Stimulated activated CD8-positive, alpha-beta memory T cell treated with anti-CD3 and anti-CD28 coated beads, Interleukin-15, amount 100 ng/mL, for 24 hours (primary cell): Measurements from ENCODE around the gene STUB1.

Experiments used
- DNase-seq: peaks from one replicate; pipeline ENCODE4 v3.0.0-alpha.2; 2020; ENCODE audit warnings: low read depth

STUB1 gene

DNA sequence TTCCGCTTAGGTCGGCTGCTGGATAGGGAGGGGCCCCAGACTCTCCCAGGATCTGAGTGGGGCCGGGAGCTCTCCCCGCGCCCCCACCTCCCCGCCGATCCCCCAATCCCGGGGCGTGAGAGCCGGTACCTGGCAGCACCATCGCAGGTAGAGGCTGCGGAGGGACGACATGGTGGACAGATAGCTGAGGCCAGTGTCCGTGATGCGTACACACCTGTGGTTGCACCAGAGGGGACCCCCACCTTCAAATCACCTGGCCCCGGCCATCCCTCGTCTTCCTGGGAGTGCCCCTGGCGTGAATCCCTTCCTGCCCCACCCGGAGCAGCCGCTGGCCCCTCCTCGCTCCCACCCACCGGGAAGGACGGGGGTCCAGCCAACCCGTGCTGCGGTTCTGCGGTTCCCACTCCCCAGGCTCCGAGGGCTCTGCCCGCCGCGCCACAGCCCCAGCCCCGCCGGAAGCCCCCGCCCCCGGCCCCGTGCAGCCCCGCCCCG lies 14.7 kb downstream of the STUB1 start:
- DNase-seq = no peak

DNA sequence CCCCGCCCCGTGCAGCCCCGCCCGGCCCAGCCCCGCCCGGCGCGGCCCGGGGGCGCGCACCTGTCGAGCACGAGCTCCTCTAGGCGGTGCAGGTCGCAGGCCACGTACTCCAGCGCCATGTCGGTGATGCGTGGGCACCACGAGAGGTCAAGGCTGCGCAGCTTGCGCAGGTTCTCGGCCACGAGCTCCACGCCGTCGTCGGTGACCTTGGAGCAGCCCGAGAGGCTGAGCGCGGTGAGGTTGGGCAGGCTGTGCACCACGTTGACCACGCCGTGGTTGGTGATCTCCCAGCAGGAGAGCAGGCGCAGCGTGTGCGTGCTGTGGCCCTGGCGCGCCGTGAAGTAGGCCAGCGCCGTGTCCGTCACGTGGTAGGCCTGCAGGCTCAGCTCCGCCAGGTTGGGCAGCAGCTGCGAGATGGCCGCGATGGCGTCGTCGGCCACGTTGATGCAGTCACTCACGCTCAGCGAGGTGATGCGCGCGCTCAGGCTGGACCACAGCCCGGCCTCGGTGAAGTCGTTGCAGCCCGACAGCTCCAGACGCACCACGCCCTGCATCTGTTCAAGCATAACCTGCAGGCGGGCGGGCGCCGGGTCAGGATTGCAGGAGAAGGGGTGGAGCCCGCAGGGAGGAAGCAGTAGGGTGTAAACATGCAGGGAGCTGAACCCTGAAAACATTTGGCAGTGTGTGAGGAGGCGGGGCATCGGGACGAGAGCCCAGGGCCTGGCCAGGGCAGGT lies 15.3 kb downstream of the STUB1 start:
- no peak for DNase-seq

DNA sequence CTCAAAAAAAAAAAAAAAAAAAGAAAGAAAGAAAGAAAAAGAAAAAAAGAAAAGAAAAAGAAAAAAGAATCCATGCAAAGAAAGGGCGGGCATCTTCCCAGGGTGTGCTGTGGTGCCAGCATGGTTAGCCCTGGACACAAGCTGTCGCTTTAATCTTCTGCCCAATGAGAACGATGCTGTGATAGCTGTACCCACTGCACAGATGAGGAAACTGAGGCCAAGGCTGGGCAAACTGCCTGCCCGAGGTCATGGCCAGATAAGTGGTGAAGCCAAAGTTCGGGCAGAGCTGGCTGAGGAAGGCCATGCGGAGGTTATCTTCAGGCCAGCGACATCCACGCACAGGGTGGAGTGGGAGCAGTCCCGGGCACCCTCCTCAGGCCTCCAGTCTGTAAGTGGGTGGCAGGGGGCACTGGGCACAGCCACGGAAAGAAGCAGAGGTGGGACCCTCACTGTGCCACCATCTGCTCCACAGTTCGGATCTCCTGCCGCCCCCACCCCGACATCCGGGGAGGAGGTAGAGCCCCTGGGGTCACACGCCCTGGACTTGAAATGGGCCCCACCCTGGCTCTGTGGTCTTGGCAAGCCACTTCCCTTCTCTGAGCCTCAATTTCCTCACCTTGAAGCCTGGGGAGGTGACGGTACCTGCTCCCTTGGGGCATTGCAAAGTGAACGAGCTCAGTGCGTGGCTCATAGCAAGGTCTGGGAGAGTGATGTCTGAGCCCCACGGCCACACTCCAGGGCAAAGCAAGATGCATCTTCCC lies 18.9 kb downstream of the STUB1 start:
- DNase-seq = no peak

DNA sequence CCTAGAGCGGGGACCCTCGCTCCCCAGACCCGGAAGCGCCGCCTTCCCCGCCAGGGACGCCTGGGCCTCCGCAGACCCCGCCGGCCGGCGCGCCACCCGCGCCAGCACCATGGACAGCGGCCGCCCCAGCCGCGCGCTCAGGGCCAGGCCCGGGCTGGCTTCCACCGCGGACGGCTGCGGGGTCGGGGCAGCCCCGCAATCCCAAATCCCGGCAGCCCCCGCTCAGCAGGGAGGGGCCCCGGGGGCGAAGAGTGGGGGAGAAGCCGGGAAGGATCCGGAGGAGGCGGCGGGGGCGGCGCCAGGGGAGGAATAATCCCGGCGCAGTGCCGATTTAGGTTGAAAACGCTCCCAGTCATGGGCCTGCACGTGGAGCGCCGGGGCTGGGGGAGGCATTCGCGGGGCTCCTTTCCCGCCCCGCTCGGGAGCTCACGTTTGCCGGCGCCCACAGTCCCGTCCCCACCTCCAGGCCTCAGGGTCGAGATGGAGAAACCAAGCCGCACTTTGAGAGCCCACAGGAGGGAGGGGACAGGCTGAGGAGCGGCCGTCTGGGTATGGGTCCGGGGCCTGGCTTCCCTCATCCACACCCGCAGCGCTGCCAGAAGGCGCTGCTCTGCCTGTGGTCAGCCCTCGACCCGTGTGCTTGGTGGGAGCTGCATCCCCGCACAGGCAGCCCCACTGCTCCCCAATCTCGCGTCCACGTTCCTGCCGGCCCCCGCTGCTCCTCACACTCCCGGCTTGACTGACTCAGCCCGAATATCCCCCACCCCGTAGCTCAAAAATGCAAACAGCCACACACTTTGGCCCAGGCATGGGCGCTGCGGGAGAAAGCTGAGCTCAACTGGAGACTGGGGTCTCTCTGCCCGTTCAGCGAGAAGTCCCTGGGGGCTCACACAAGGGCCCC lies 20.7 kb downstream of the STUB1 start:
- DNase-seq = peak; percentile 43

DNA sequence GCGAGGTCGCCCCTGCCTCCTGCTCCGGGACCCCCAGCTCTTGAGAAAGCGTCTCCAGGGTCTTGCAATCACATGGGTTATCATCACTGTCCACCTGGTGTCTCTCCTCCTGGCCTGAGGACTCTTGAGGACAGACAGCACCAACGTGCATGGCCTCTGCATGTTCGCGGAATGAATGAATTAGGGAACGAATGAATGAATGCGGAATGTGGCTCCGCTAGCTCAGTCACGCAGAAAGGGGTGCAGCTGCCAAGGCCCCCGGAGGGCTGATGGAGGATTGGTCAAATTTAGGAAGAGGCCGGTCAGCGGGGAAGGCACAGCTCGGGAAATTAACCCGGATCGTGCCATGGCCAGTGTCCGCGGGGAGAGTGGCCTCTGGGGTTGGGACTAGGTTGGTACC lies 22.1 kb downstream of the STUB1 start:
- no peak for DNase-seq

DNA sequence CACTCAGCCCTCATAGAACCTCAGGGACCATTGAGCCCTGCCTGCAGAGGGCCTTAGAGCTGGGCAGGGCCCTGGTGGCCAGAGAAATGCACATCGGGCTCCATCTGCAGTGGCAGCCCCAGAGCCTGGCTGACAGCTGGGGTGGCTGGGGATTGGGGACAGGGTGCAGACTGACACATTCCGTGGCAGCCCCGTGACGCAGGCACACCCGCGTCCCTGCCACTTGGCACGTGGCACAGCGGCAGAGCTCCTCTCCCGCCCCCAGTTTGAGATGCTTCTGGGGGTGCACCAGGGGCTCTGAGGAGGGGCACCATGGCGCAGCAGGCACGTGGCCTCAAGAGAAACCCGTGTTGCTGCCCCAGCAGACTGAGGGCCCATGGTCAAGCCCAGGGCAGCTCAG lies 23.2 kb downstream of the STUB1 start:
- DNase-seq = no peak

DNA sequence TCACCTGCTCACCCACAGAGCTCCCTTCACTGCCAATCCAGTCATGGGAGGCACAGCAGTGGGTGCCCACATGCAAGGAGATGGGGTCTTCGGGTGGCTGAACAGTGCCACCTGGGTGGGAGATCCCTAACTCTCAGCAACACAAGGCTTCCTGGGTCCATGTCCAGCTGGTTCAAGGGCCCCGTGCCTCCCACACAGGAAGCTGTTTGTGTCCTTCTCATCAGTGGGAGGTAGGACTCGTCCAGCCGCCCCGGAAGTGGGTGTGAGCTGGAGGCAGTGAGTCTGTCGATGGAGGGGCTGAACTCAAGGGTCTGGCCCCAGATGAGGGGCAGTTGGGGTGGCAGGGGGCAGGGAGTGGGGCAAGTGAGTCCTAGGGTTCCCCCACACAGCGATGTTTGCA lies 23.8 kb downstream of the STUB1 start:
- no peak for DNase-seq

DNA sequence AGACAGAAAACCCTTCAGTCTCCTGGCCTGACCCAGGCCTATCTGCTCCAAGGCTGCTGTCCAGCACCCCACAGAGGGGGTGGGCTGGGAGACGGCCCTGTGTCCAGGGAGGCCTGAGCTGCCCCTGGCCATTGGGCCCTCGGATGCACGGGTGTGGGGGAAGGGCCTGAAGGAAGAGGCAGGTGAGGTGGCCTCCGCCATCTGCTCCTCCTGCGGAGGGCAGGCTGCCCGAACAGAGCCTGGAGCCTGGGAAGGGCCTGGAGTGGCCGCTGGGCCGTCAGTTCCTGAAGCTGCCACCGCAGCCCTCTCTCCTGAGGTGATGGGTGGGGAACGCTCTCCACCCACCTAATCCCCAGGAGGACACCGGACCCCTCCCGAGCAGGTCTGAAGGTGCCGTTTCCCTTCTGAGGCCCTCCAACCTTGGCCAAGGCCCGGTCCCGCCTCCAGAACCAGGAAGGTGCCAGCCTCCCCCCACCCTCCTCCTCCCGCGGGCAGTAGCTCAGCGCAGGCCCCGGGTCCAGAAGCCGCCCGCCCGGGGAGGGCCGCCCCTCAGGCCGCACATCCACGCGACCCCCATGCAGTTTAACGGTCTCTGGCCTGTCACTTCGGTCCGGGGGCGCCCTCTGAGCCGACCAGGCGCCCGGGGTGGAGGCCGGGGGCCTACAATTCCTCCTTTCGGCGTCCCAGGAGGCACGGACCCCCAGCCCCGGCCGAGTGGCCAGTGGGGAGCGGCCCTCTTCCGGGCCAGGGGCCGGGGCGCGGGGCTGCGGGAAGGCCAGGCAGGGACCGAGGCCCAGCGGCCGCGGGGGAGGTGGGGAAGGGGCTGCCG lies 24.6 kb downstream of the STUB1 start:
- DNase-seq = no peak

DNA sequence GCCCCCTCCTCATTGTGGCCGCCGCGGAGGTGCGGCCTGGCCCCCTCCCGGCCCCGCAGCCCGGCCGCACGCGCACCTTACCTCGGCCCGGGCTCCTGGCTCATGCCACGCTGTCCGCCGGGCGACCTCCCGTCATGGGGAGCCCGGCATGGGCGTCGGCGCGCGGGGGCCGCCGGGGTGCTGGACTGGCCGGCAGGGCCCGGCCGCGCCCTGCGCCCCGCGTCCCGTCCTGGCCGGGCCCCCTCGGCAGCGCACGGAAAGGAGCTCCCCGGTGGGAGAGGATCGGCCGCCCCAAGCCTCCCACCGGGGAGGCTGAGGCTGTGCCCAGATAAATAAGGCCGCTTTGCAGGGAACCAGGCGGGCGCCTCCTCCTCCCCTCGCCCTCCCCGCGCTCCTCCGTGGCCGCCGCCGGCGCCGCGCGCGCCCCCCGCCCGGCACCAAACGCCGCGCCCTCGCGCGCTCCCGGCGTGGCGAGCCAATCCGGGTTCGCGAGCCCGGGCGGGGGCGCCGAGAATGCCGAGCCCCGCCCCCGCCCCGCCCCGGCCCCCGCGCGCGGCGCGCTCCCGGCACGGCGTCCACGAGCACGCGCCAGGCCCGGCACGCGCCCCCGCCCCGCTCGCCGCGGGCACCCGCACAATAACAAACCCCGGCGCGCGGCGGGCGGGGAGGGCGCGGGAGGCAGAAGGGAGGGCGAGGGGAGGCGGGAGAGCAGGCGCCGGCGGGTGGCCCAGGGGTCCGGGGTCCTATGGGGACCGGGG lies 25.4 kb downstream of the STUB1 start, which contains the start of gene FBXL16:
Gene FBXL16, minus strand, starts transcription at position 371 of the 758 bp plus-strand sequence. CDS start 8,396 bp downstream, outside the sequence.
- no peak for DNase-seq

DNA sequence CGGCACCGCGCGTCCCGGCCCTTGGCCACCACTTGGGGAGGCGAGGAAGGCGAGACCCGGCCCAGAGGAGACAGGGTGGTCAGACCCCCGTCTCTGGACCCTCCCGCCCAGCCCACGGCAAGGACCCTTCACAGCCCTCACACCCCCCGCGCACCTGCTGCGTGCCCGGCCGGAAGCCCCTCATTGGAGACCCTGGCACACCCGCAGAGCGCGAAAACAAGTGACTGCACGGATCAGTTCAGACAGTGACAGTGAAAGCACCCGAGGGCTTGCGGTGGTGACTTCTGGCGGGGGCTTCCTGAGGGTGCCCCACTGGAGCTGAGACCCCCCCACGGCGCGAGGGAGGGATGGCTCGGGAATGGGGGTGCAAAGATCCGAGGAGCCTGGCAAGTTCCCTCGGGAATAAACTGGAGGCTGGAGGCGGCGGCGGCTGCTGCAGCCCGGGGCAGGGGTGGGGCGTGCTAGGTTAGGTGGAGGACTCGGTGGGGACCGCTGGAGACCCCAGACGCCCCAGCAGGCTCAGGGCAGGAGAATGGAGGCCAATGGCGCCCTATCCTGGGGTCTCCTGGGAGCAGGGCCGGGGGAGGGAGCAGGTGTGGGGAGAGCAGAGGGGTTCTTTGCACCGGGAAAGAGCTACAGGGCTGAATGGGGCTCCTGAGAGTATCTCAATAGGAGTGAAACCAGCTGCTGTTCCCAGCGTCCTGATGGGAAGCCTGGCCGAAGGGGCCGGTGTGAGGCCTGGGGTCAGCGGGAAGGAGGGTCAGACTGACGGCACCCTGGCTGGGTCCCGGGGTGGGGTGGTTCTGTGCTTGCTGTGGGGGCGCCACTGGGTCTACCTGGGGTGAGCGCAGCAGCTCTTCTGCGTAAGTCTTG lies 26.2 kb downstream of the STUB1 start:
- DNase-seq = no peak

DNA sequence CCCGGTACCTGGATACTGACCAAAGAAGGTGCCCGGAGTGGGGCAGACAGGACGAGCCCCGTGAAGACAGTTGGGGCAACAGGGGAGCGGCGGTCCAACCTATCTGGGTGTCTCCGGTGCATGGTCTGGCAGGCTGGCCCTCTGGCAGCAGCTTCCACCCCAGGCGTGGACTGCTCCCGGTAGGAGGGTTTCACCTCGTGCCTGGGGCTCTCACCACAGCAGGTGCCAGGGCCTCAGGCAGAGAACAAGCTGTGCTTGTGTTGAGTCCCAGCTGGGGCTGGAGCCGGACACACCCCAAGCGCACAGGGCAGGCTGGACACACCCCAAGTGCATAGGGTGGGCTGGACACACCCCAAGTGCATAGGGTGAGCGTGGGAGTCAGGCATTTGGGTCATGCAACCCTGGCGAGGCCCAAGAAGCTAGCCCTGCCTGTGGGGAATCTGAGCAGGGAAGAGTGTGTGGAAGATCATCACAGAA lies 26.9 kb downstream of the STUB1 start:
- no peak for DNase-seq

DNA sequence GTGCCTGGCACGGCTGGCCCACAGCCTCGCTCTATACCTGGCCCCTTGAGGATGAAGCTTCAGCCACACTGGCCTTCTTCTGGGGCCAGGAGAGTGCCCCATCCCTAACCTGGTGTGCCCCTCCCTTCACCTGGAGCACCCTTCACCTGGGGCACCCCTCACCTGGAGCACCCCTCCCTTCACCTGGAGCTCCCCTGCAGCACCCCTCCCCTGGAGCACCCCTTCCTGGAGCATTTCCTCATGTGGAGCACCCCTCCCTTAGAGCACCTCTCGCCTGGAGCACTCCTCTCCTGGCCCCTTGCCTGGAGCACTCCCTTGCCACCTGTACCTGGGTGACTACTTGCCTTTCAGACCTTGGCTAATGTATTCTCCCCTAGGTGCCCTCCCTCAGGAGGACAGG lies 27.8 kb downstream of the STUB1 start:
- no peak for DNase-seq

DNA sequence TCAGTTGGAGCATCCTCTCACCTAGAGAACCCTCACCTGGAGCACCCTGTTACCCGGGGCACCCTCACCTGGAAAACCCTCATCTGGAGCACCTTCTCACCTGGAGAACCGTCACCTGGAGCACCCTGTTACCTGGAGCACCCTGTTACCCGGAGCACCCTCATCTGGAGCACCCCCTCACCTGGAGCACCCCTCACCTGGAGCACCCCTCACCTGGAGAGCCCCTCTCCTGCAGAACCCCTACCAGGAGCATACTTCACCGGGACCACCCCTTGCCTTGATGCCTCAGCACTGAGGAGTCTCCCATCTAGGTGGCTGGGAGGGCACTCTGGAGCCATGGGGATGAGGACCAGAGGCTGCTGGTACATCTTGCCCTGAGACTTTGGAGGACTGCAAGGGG lies 28.7 kb downstream of the STUB1 start:
- no peak for DNase-seq

DNA sequence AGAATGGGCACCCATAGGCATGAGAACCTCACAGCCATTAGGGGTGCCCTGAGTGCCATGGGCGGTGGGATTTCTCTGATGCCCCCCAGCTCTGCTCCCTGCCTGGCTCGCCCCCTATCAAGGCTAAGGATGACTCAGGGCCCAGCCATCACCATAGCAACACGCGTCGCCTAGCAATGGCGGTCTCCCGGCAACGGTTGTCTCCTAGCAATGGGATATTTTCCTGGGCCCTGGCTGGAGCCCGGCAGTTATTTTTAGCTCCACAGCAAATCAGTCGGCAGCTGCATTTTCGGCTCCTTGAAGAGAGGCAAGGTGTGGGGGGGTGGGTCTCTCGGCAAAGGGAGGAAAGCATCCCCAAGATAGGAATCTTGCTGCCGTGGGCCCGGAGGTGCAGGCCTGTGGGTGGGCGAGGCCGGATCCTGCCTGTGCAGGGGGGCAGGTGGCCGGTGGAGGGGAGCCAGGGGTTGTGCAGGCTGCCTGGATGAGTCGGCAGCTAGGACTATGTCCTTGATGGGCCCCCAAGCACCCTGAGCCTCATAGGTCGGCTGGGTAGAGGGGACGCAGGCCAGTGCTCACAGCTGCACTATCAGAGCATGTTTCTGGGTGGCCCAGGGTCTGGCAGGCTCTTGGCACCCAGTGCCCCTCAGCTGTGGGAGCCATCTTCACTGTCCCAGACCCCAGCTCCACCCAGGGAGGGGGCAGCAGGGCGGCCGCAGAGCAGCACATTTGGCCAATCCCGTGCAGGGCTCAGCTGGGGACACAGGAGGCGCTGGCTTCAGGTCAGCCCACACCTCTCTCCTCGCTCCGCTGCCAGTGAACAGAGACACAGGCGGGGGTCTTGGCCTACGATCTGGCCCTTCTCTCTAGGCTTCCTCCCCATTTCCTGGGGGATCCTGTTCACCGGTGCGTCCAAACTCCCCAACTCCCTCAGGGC lies 29.6 kb downstream of the STUB1 start:
- DNase-seq = no peak

DNA sequence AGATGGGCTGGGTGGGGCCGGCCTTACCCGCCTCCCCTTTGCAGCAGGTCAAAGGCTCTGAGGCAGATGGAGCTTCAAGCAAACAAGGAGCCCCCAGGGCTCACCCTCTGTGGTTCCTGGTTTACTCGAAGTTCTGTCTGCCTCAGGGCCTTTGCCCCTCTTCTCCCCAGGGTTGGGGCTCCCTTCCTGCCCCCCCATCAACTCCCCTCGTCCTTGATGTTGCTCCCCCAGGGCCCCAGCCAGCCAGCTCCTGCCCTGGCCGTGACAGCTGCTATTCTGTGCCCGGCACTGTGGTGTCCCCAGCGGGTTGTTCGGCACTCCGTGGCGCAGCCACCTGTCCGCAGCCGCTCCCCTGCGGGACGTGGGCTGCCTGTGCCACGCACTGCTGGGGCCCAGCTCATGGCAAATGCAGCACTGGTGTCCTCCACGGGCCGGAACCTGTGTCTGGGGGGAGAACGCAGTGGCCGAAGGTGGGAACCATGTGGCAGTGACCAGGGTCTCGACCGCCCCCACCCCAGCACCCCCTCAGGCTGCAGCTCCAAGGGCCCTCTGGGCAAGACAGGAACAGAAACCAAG lies 30.4 kb downstream of the STUB1 start:
- no peak for DNase-seq

DNA sequence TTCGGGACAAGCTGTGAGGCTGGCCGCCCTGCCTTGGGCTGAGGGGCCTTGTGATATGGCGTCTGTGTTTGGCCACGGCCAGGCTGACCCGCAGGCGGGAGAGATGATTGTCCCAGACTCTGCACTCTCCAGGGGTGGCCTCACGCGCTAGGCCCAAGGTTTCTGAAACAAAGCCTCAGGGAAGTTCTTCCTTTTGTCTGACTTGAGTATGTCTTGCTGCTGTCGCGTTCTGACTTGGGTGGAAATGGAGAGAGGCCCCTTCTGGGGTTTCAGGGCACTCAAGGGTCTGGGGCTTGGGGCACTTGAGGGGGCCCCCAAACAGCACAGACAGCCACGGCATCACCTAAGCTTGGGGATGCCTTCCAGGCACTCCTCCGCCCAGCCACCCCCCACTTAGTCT lies 30.9 kb downstream of the STUB1 start:
- no peak for DNase-seq

DNA sequence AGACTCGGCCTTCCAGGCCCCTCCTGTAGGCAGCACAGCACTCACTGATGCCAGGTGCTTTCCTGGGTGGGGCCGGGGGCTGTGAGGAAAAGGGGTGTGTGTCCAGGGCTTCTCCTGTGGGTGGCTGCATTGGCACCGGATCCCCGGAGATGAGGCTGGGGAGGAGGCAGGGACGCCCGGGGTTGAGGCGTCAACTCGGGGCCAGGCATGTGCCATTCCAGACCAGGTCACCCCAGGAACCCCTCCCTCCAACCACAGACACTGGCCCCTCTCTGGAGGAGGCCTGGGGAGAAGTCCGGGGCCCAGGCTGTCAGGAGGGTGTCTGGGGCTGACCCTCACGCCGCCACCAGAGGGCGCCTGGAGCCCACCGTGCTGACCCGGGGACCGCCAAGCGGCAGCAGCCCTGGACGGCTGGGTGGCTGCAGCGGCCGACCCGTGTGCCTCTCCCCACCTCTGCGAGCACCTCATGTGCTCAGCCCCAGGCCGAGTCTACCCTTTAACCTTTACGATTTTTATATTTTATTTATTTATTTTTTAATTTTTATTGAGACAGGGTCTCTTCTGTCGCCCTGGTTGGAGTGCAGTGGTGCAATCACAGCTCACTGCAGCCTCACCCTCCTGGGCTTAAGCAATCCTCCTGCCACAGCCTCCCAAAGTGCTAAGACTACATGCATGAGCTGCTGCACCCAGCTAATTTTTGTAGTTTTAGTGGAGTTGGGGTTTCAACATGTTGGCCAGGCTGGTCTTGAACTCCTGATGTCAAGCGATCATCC lies 31.5 kb downstream of the STUB1 start:
- peak; percentile 72 for DNase-seq
